HG03469 (cell line): ENCODE results near the gene RWDD4.
A peak's percentile ranks its signal among the peaks of the same experiment; 100 is the strongest.

Experiments
- ATAC-seq: cut with Tn5 transposase; IDR thresholded peaks from one replicate; pipeline ENCODE4 v1.9.1; 2021; ENCODE audit warnings: mild to moderate bottlenecking, moderate library complexity, moderate number of reproducible peaks; ENCODE audit not compliant: unreplicated experiment

The RWDD4 gene

GRCh38 chr4:183602557-183603027, 56.4 kb downstream of the RWDD4 start:
- no peak for ATAC-seq

- no peak for ATAC-seq
Measured at GRCh38 chr4:183601381-183601780, 57.6 kb downstream of the RWDD4 start.

- ATAC-seq = no peak
Measured at GRCh38 chr4:183600189-183600685, 58.7 kb downstream of the RWDD4 start.

GRCh38 chr4:183599690-183600089, 59.3 kb downstream of the RWDD4 start:
- ATAC-seq = peak; percentile 70

- no peak for ATAC-seq
Measured at GRCh38 chr4:183599284-183599683, 59.7 kb downstream of the RWDD4 start.

- no peak for ATAC-seq
Measured at GRCh38 chr4:183596067-183596757, 62.8 kb downstream of the RWDD4 start.

- no peak for ATAC-seq
Measured at GRCh38 chr4:183594823-183595222, 64.2 kb downstream of the RWDD4 start.

GRCh38 chr4:183591301-183591700, 67.7 kb downstream of the RWDD4 start:
- no peak for ATAC-seq
